B cell (primary cell): ENCODE data around the gene RAB31. TPM values are rescaled to one million over a fixed set of nuclear protein-coding genes. Genes with fewer than 3 reads are reported as not detected.

ENCODE experiments used
- ATAC-seq: fragments of 200-7000 bp; cut with Tn5 transposase; one replicate; pipeline ENCODE4 v1.10.0; 2021; ENCODE audit warnings: low read depth, mild to moderate bottlenecking, moderate number of reproducible peaks, moderate library complexity
- CTCF ChIA-PET: fragments of 350-600 bp; sonication (Branson Sonifier 250); formaldehyde crosslinking; loops from one replicate; lab custom pipeline; 2021; ENCODE audit warnings: antibody characterized with exemption, inconsistent platforms; lab: Charles Lee
- POLR2A ChIA-PET: fragments of 350-600 bp; sonication (Branson Sonifier 250); formaldehyde crosslinking; loops from one replicate; lab custom pipeline; 2021; ENCODE audit warnings: antibody characterized with exemption; lab: Charles Lee
- DNase-seq: peaks from one replicate; pipeline ENCODE4 v3.0.0; 2013
- H2AFZ ChIP-seq: 2 replicates; pipeline ENCODE4 v1.6.1; 2012; ENCODE audit warnings: mild to moderate bottlenecking, low read depth, low read length; ENCODE audit not compliant: insufficient read depth, poor library complexity, severe bottlenecking
- H3K27ac ChIP-seq, 2 donors: 1 replicate in 1 of 2; 2 replicates in 1 of 2; pipeline ENCODE4 v1.5.1; 2012 to 2013; ENCODE audit warnings: low read length in 2 of 2, mild to moderate bottlenecking in 2 of 2, moderate library complexity in 1 of 2
- H3K27me3 ChIP-seq, 4 experiments: fragments of 200-600 bp in 1 of 4; sonication (generic) in 1 of 4; replicated peaks in 1 of 4; 1 replicate in 2 of 4; 2 replicates in 2 of 4; pipeline versions ENCODE4 v1.6.1 to v1.7.0; 2013 to 2016; ENCODE audit warnings: low read length in 3 of 4, mild to moderate bottlenecking in 2 of 4, mixed read lengths in 1 of 4, moderate library complexity in 1 of 4; ENCODE audit not compliant: insufficient read depth in 4 of 4, control insufficient read depth in 3 of 4; ENCODE audit errors: control extremely low read depth in 1 of 4
- H3K36me3 ChIP-seq, 2 experiments: replicated peaks in 1 of 2; 1 replicate in 1 of 2; 2 replicates in 1 of 2; pipeline versions ENCODE4 v1.6.1 to v1.7.1; 2013; ENCODE audit warnings: low read length in 1 of 2; ENCODE audit not compliant: insufficient read depth in 2 of 2, control insufficient read depth in 1 of 2; ENCODE audit errors: control extremely low read depth in 1 of 2, extremely low read depth in 1 of 2
- H3K4me1 ChIP-seq, 2 donors: fragments of 200-600 bp in 1 of 2; sonication (generic) in 1 of 2; 1 replicate in 1 of 2; 2 replicates in 1 of 2; pipeline versions ENCODE4 v1.5.1 to v1.6.1; 2013 to 2017; ENCODE audit warnings: low read length in 2 of 2; ENCODE audit not compliant: control insufficient read depth in 2 of 2, insufficient read depth in 2 of 2
- H3K4me2 ChIP-seq: replicated peaks from 2 replicates; pipeline ENCODE3; 2012; ENCODE audit warnings: mild to moderate bottlenecking, low read depth, low read length; ENCODE audit not compliant: poor library complexity, severe bottlenecking
- H3K4me3 ChIP-seq, 5 experiments: fragments of 200-600 bp in 1 of 5; sonication (generic) in 1 of 5; 1 replicate in 3 of 5; 2 replicates in 2 of 5; pipeline versions ENCODE4 v1.5.1 to v1.7.0; 2011 to 2016; ENCODE audit warnings: low read length in 4 of 5, mild to moderate bottlenecking in 4 of 5, low read depth in 2 of 5, control low read depth in 1 of 5, moderate library complexity in 1 of 5; ENCODE audit not compliant: insufficient read depth in 1 of 5; ENCODE audit errors: control extremely low read depth in 1 of 5, extremely low read depth in 1 of 5
- H3K79me2 ChIP-seq: fragments of 200-600 bp; sonication (generic); one replicate; pipeline ENCODE4 v1.6.0; 2016; ENCODE audit warnings: low read length; ENCODE audit not compliant: control insufficient read depth, insufficient read depth
- H3K9ac ChIP-seq: fragments of 200-600 bp; sonication (generic); 2 replicates; pipeline ENCODE4 v1.6.1; 2017; ENCODE audit warnings: mild to moderate bottlenecking, low read length, moderate library complexity
- H3K9me3 ChIP-seq, 3 donors: one replicate each; pipeline versions ENCODE4 v1.6.1 to v1.7.1; 2013; ENCODE audit warnings: low read length in 2 of 3; ENCODE audit not compliant: control insufficient read depth in 2 of 3, insufficient read depth in 1 of 3; ENCODE audit errors: control extremely low read depth in 1 of 3
- H4K20me1 ChIP-seq: 2 replicates; pipeline ENCODE4 v1.6.0; 2012; ENCODE audit warnings: mild to moderate bottlenecking, low read length; ENCODE audit not compliant: insufficient read depth, control insufficient read depth, poor library complexity, severe bottlenecking
- H3K27ac Mint-ChIP-seq: one replicate; pipeline ENCODE4 v1.8.0; 2021; ENCODE audit warnings: mixed read lengths
- H3K27me3 Mint-ChIP-seq: one replicate; pipeline ENCODE4 v1.8.0; 2021; ENCODE audit warnings: mixed read lengths
- H3K4me1 Mint-ChIP-seq: one replicate; pipeline ENCODE4 v1.8.0; 2021; ENCODE audit warnings: mixed read lengths
- H3K4me3 Mint-ChIP-seq: one replicate; pipeline ENCODE4 v1.8.0; 2021; ENCODE audit warnings: mixed read lengths
- H3K9me3 Mint-ChIP-seq: one replicate; pipeline ENCODE4 v1.8.0; 2022; ENCODE audit warnings: mixed read lengths; ENCODE audit not compliant: insufficient read depth
- CTCF ChIP-seq: fragments of 200-600 bp; IDR thresholded peaks from one replicate; pipeline ENCODE4 v1.8.0; 2022; ENCODE audit warnings: antibody characterized with exemption, mild to moderate bottlenecking
- EZH2 ChIP-seq: IDR thresholded peaks from 2 replicates; pipeline ENCODE4 v1.6.1; 2012; ENCODE audit warnings: borderline replicate concordance, low read depth, mild to moderate bottlenecking, moderate library complexity, low read length; ENCODE audit not compliant: insufficient read depth, poor library complexity, severe bottlenecking
- WGBS: methylation state at CpG from one replicate; pipeline ENCODE4 v1.1.5; 2013; ENCODE audit warnings: missing lambda C conversion rate; ENCODE audit not compliant: insufficient coverage; 5-methylcytosine and 5-hydroxymethylcytosine counted together
- intact Hi-C: fragments of 100-400 bp; cut with micrococcal nuclease; formaldehyde crosslinking; loops from one replicate; pipeline ENCODE4 v1.10.0; 2022
- polyA plus RNA-seq: library from polyadenylated mRNA; depleted of rRNA; stranded (reverse); fragments of >200 nt; gene quantifications from 2 replicates; pipeline ENCODE4 v1.2.3, GENCODE V29; 2012
- total RNA-seq, 2 donors: library from RNA; stranded (reverse); fragments of 120-200 nt in 1 of 2; gene quantifications; 1 replicate in 1 of 2; 2 replicates in 1 of 2; pipeline versions ENCODE4 v1.2.3 to v1.2.4, GENCODE V29; 2013 to 2022

The RAB31 gene
- total and polyA plus RNA-seq, 2 donors (not counting 1 experiment from before 2014, with no cell fraction given) = 15.5 to 44.6 TPM

DNA sequence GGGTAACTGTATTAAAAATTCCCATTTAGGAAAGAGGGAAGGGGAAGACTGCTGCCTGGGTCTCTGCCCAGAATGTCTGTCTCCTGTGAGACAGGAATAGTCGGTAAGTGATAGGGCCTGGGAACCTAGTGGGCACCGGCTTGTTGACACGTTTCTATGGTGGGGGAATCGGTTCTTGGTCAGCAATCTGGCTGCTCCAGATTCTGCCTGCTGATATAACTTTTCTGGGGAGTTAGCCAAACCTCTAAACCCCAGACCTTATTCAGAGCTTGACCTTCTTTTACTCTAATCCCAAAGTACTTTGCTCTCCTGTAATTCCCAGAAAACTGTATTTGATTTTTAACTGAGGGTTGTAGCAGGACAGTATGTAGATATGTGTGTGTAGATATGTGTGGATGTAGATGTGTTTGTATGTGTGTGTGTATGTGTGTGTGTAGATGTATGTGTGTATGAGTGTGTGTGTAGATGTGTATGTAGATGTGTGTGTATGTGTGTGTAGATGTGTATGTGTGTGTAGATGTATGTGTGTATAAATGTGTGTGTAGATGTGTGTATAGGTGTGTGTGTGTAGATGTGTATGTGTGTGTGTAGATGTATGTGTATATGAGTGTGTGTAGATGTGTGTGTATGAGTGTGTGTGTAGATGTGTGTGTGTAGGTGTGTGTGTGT lies 115.8 kb downstream of the RAB31 start:
- no peak for TF ChIP-seq EZH2
- no peak for TF ChIP-seq CTCF
- no peaks in the 10 kb centered on the region for H3K27me3 Mint-ChIP-seq
- no peak overlapping the region for H3K27ac Mint-ChIP-seq
- WGBS = 67% methylated on average over 2 of the region's 4 CpGs
- Histone ChIP-seq H3K9ac (no peak overlapping the region), H3K27me3 (no peaks in the 10 kb centered on the region), H3K27ac (no peak overlapping the region), H3K4me3 (no peak overlapping the region), H3K36me3 (no peaks in the 10 kb centered on the region), H3K4me1 (peaks cover 0 to 13% of the 10 kb centered on the region in 2 donors), H4K20me1 (no peaks in the 10 kb centered on the region), H3K4me2 (no peak overlapping the region), H2AFZ (no peak overlapping the region), H3K9me3 (no peaks in the 10 kb centered on the region), H3K79me2 (peaks cover 3% of the 10 kb centered on the region)
- H3K9me3 Mint-ChIP-seq = no peaks in the 10 kb centered on the region
- H3K4me3 Mint-ChIP-seq = no peak overlapping the region
- ChIA-PET POLR2A (no interaction called here), CTCF (no interaction called here)
- no peak for ATAC-seq
- DNase-seq = no peak
- intact Hi-C loops = no loop called here
- H3K4me1 Mint-ChIP-seq = peaks cover 14% of the 10 kb centered on the region

DNA sequence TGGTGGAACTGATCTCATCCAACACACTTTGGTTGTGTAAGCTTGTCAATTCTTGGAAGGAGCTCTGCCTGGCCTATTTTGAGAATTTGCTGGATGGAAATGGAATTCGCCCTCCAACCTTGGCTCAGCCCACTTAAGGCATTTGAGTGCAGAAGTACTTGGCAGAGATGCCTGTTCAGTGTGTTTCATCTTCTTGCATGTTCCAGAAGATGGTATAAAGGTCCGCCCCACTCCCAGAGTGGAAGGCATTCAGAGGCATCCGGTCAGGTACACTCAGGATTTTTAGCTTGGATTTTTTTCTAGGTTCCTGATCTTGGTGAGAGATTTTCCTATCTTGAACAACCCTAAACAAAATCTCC lies 116.4 kb downstream of the RAB31 start:
- Histone ChIP-seq H4K20me1 (no peaks in the 10 kb centered on the region), H3K4me3 (no peak overlapping the region), H3K9me3 (no peaks in the 10 kb centered on the region), H3K4me1 (peaks cover 0 to 13% of the 10 kb centered on the region in 2 donors), H3K79me2 (peaks cover 3% of the 10 kb centered on the region), H3K27ac (no peak overlapping the region), H3K9ac (no peak overlapping the region), H2AFZ (no peak overlapping the region), H3K27me3 (no peaks in the 10 kb centered on the region), H3K4me2 (no peak overlapping the region), H3K36me3 (no peaks in the 10 kb centered on the region)
- WGBS = 100% methylated on average over 2 of the region's 3 CpGs
- H3K4me1 Mint-ChIP-seq = peaks cover 19% of the 10 kb centered on the region
- ATAC-seq = no peak
- no peaks in the 10 kb centered on the region for H3K27me3 Mint-ChIP-seq
- no peak for DNase-seq
- ChIA-PET CTCF (no interaction called here), POLR2A (no interaction called here)
- TF ChIP-seq CTCF = no peak
- no peak for TF ChIP-seq EZH2
- H3K9me3 Mint-ChIP-seq = no peaks in the 10 kb centered on the region
- no peak overlapping the region for H3K27ac Mint-ChIP-seq
- H3K4me3 Mint-ChIP-seq = no peak overlapping the region
- intact Hi-C loops = no loop called here
